ENCODE results near the gene EFR3B. TPM values are rescaled to one million over a fixed set of nuclear protein-coding genes. Genes with fewer than 3 reads are reported as not detected.

EFR3B gene
- total and polyA plus RNA-seq, 10 of the 15 experiments (the other 5 are each of a cell fraction or from before 2014, with no cell fraction given) = 0.12 to 3.9 (median 1.8) TPM

GRCh38 chr2:25034081-25034480 lies 7.8 kb upstream of the EFR3B start:
- Histone ChIP-seq H3K9ac (ENCODE audit: control insufficient read depth, insufficient read depth, low read length) (no peak overlapping the region), H4K20me1 (ENCODE audit: control insufficient read depth, insufficient read depth) (no peaks in the 10 kb centered on the region), H3K27ac (ENCODE audit: control insufficient read depth, insufficient read depth) (no peak overlapping the region), H3K79me2 (ENCODE audit: control insufficient read depth, insufficient read depth, low read length) (no peaks in the 10 kb centered on the region), H3K4me1 (ENCODE audit: control insufficient read depth, insufficient read depth, low read length) (no peaks in the 10 kb centered on the region; the same call in 1 of the 2 replicates), H2AFZ (ENCODE audit: control insufficient read depth, low read depth, low read length) (no peak overlapping the region), H3K9me3 (replicated peaks; ENCODE audit: control insufficient read depth, insufficient read depth, low read length) (no peaks in the 10 kb centered on the region), H3K36me3 (ENCODE audit: control insufficient read depth in 2 of 2, insufficient read depth in 2 of 2, low read length in 1 of 2) (no peaks in the 10 kb centered on the region), H3K4me3 (no peak overlapping the region), H3K27me3 (replicated peaks in 1 of 2; ENCODE audit: control insufficient read depth in 2 of 2, insufficient read depth in 2 of 2, low read length in 1 of 2) (peaks cover 0 to 1% of the 10 kb centered on the region in 2 experiments; a peak in 1 of 4 replicates), H3K4me2 (ENCODE audit: control insufficient read depth, insufficient read depth) (no peak overlapping the region)
- no TSS peak for BruUV-seq (replicated peaks)
- DNase-seq (ENCODE audit: low read depth, low spot score) (no peak), ATAC-seq (no peak), FAIRE-seq (no peak)
- in situ Hi-C loops (cut with MboI) (no loop called here), intact Hi-C loops (cut with micrococcal nuclease; ENCODE audit: unreplicated experiment) (no loop called here)
- RAD21 ChIA-PET (ENCODE audit: unreplicated experiment) = no interaction called here
- POLR2A ChIA-PET = no interaction called here
- 50% methylated on average over 5 of the region's 5 CpGs for WGBS (ENCODE audit: insufficient coverage, insufficient replicate concordance, low lambda C conversion rate, missing lambda C conversion rate)
- CTCF ChIA-PET = no interaction called here
- SMC1A ChIA-PET (ENCODE audit: uncharacterized antibody, unreplicated experiment) = no interaction called here
- TF ChIP-seq MLLT1 (IDR thresholded peaks at IDR 0.05) = no peak
- TF ChIP-seq FOXM1 (IDR thresholded peaks at IDR 0.05; ENCODE audit: low read depth, low read length) = no peak
- TF ChIP-seq MYC (IDR thresholded peaks at IDR 0.05; ENCODE audit: insufficient read depth, insufficient read length, insufficient replicate concordance, low read length, severe bottlenecking) = no peak
- no peak for TF ChIP-seq SPI1 (IDR thresholded peaks at IDR 0.05; ENCODE audit: borderline replicate concordance, insufficient read depth, low read depth, low read length)
- no peak for TF ChIP-seq NFYA (IDR thresholded peaks at IDR 0.05; ENCODE audit: borderline replicate concordance, low read depth, low read length)
- TF ChIP-seq CEBPZ (IDR thresholded peaks at IDR 0.05; ENCODE audit: low read depth, low read length) = no peak
- no peak for TF ChIP-seq JUND (IDR thresholded peaks at IDR 0.05; ENCODE audit: low read depth, low read length)
- TF ChIP-seq SKIL (IDR thresholded peaks at IDR 0.05; ENCODE audit: low read depth, poor library complexity, severe bottlenecking) = no peak
- TF ChIP-seq RELB (IDR thresholded peaks at IDR 0.05; ENCODE audit: low read depth) = no peak
- no peak for TF ChIP-seq CREB1 (IDR thresholded peaks at IDR 0.05; ENCODE audit: low read depth)
- TF ChIP-seq NFIC (IDR thresholded peaks at IDR 0.05; ENCODE audit: low read depth, low read length) = no peak
- TF ChIP-seq RB1 (IDR thresholded peaks at IDR 0.05; ENCODE audit: borderline replicate concordance) = no peak
- no peak for TF ChIP-seq RAD21 (IDR thresholded peaks at IDR 0.05; ENCODE audit: insufficient read depth, low read depth, low read length)
- no peak for TF ChIP-seq HDAC6 (IDR thresholded peaks at IDR 0.05; ENCODE audit: unreplicated experiment)
- no peak for TF ChIP-seq BRCA1 (IDR thresholded peaks at IDR 0.05; ENCODE audit: low read depth, low read length)
- TF ChIP-seq SP1 (IDR thresholded peaks at IDR 0.05; ENCODE audit: low read depth, low read length) = no peak
- TF ChIP-seq SRF (IDR thresholded peaks at IDR 0.05; ENCODE audit: low read depth in 2 of 2, low read length in 2 of 2) = no peak
